HG03457 (cell line): ENCODE measurements around the gene SLFN11.
"Not testable (repeated sequence)": the region's sequence is repeated elsewhere in the genome, so short reads cannot be mapped to it uniquely, and the experiment has no call there.

Experiments used
- ATAC-seq: cut with Tn5 transposase; IDR thresholded peaks from one replicate; pipeline ENCODE4 v1.9.1; 2021; ENCODE audit warnings: moderate number of reproducible peaks; ENCODE audit not compliant: unreplicated experiment

SLFN11 gene

DNA sequence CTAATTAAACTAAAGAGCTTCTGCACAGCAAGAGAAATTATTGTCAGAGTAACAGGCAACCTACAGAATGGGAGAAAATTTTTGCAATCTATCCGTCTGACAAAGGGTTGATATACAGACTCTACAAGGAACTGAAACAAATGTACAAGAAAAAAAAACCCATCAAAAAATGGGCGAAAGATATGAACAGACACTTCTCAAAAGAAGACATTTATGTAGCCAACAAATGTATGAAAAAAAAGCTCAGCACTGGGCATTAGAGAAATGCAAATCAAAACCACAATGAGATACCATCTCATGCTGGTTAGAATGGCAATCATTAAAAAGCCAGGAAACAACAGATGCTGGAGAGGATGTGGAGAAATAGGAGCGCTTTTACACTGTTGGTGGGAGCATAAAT lies 64.1 kb downstream of the SLFN11 start:
- ATAC-seq, result not testable (repeated sequence)
